SK-N-SH (cell line): ENCODE results near the gene MYH6. TPM values are rescaled to one million over a fixed set of nuclear protein-coding genes. Genes with fewer than 3 reads are reported as not detected.

Source experiments
- CTCF ChIA-PET: fragments of 300-600, 350-600 bp; formaldehyde crosslinking; extraction: SDS; loops from one replicate; lab custom pipeline; 2021; lab: Yijun Ruan, JAX
- POLR2A ChIA-PET: fragments of 350-600 bp; sonication (Branson Sonifier 250); formaldehyde crosslinking; extraction: SDS; loops from one replicate; lab custom pipeline; 2020; ENCODE audit warnings: antibody characterized with exemption, inconsistent platforms; lab: Yijun Ruan, JAX
- DNase-seq: peaks from one replicate; pipeline ENCODE4 v3.0.0; 2012
- H2AFZ ChIP-seq: fragments of 200-600 bp; sonication (generic); 2 replicates; pipeline ENCODE4 v1.8.1; 2016; ENCODE audit warnings: antibody characterized with exemption, mild to moderate bottlenecking, low read depth
- H3F3A ChIP-seq: fragments of 200-600 bp; sonication (generic); replicated peaks from 2 replicates; pipeline ENCODE3; 2016; ENCODE audit warnings: antibody characterized with exemption, mild to moderate bottlenecking; ENCODE audit not compliant: insufficient read depth
- H3K27ac ChIP-seq, 2 experiments: fragments of 200-500 bp in 1 of 2; fragments of 200-600 bp in 1 of 2; sonication (Bioruptor generic) in 1 of 2; sonication (generic), shearing (Covaris generic) in 1 of 2; 2 replicates each; pipeline versions ENCODE4 v1.5.1 to v1.6.1; 2014 to 2016; ENCODE audit warnings: low read depth in 2 of 2, inconsistent platforms in 1 of 2, low read length in 1 of 2, mild to moderate bottlenecking in 1 of 2, mixed read lengths in 1 of 2
- H3K27me3 ChIP-seq: fragments of 200-600 bp; sonication (generic), shearing (Covaris generic); 2 replicates; pipeline ENCODE4 v1.6.1; 2016; ENCODE audit warnings: mixed run types; ENCODE audit not compliant: insufficient read depth
- H3K36me3 ChIP-seq, 2 experiments: fragments of 200-500 bp in 1 of 2; fragments of 200-600 bp in 1 of 2; sonication (Bioruptor generic) in 1 of 2; sonication (generic) in 1 of 2; replicated peaks in 1 of 2; 2 replicates each; pipeline versions ENCODE3 to v1.5.1; 2014 to 2016; ENCODE audit warnings: low read length in 1 of 2, mild to moderate bottlenecking in 1 of 2; ENCODE audit not compliant: insufficient read depth in 2 of 2, control insufficient read depth in 1 of 2
- H3K4me1 ChIP-seq, 2 experiments: fragments of 200-500 bp in 1 of 2; fragments of 200-600 bp in 1 of 2; sonication (Bioruptor generic) in 1 of 2; sonication (generic), shearing (Covaris generic) in 1 of 2; 2 replicates each; pipeline versions ENCODE4 v1.5.1 to v1.6.1; 2014 to 2016; ENCODE audit warnings: low read depth in 1 of 2, low read length in 1 of 2, mixed run types in 1 of 2; ENCODE audit not compliant: insufficient read depth in 2 of 2, control insufficient read depth in 1 of 2
- H3K4me2 ChIP-seq: fragments of 200-600 bp; sonication (generic), shearing (Covaris generic); 2 replicates; pipeline ENCODE4 v1.6.1; 2017; ENCODE audit warnings: mixed run types
- H3K4me3 ChIP-seq, 2 experiments: fragments of 200-500 bp in 1 of 2; fragments of 200-600 bp in 1 of 2; sonication (Bioruptor generic) in 1 of 2; sonication (generic), shearing (Covaris generic) in 1 of 2; 2 replicates each; pipeline versions ENCODE4 v1.5.1 to v1.8.1; 2014 to 2016; ENCODE audit warnings: low read depth in 2 of 2, inconsistent platforms in 1 of 2, low read length in 1 of 2, mild to moderate bottlenecking in 1 of 2, mixed read lengths in 1 of 2, moderate library complexity in 1 of 2
- H3K79me2 ChIP-seq: fragments of 200-600 bp; sonication (generic); 2 replicates; pipeline ENCODE4 v1.8.1; 2017; ENCODE audit warnings: mild to moderate bottlenecking; ENCODE audit not compliant: insufficient read depth
- H3K9ac ChIP-seq: fragments of 200-600 bp; sonication (generic); 2 replicates; pipeline ENCODE4 v1.6.1; 2017; ENCODE audit warnings: mixed run types
- H3K9me2 ChIP-seq: fragments of 200-600 bp; sonication (generic); 2 replicates; pipeline ENCODE4 v1.6.1; 2017; ENCODE audit warnings: mixed run types
- H3K9me3 ChIP-seq: fragments of 200-600 bp; sonication (generic); 2 replicates; pipeline ENCODE4 v1.6.1; 2017; ENCODE audit warnings: mixed run types, mild to moderate bottlenecking, moderate library complexity
- H4K20me1 ChIP-seq: fragments of 200-600 bp; sonication (generic); 2 replicates; pipeline ENCODE4 v1.6.1; 2017; ENCODE audit warnings: mild to moderate bottlenecking, mixed run types; ENCODE audit not compliant: insufficient read depth
- CTCF ChIP-seq: fragments of 200-600 bp; sonication (generic); IDR thresholded peaks from 2 replicates; pipeline ENCODE4 v1.6.1; 2017; ENCODE audit warnings: antibody characterized with exemption, mild to moderate bottlenecking, moderate library complexity
- ELF1 ChIP-seq: IDR thresholded peaks from 2 replicates; pipeline ENCODE4 v1.4.0; 2012
- EZH2phosphoT487 ChIP-seq: fragments of 200-600 bp; sonication (generic); IDR thresholded peaks from 2 replicates; pipeline ENCODE4 v1.6.1; 2017; ENCODE audit warnings: low read depth, mixed run types, mild to moderate bottlenecking, antibody characterized with exemption, moderate library complexity, borderline replicate concordance
- FOXJ3 ChIP-seq: sonication (generic); formaldehyde crosslinking; IDR thresholded peaks from 2 replicates; pipeline ENCODE4 v1.5.1; 2020; ENCODE audit warnings: mild to moderate bottlenecking, missing genetic modification reagents
- IRF3 ChIP-seq: fragments of 150-350 bp; IDR thresholded peaks from 2 replicates; pipeline ENCODE4 v1.6.1; 2016; ENCODE audit warnings: mild to moderate bottlenecking, low read depth, low read length
- MEF2A ChIP-seq: IDR thresholded peaks from 2 replicates; pipeline ENCODE4 v1.4.0; 2012; ENCODE audit warnings: low read depth, borderline replicate concordance
- MXI1 ChIP-seq: IDR thresholded peaks from 2 replicates; pipeline ENCODE4 v1.6.1; 2012; ENCODE audit warnings: mild to moderate bottlenecking, low read depth, low read length, improper control_type of control experiment
- NRF1 ChIP-seq: IDR thresholded peaks from 2 replicates; pipeline ENCODE4 v1.6.1; 2012; ENCODE audit warnings: low read depth, mild to moderate bottlenecking, low read length
- RCOR1 ChIP-seq: fragments of 150-350 bp; IDR thresholded peaks from 2 replicates; pipeline ENCODE4 v1.6.1; 2017; ENCODE audit warnings: antibody characterized with exemption, low read length
- REST ChIP-seq: IDR thresholded peaks from 2 replicates; pipeline ENCODE4 v1.6.1; 2012; ENCODE audit warnings: mild to moderate bottlenecking, low read depth, low read length, moderate library complexity
- RFX5 ChIP-seq: IDR thresholded peaks from 2 replicates; pipeline ENCODE4 v1.6.1; 2012; ENCODE audit warnings: mild to moderate bottlenecking, improper control_type of control experiment, low read length
- TAF1 ChIP-seq: IDR thresholded peaks from 2 replicates; pipeline ENCODE4 v1.6.1; 2012; ENCODE audit warnings: low read depth, mild to moderate bottlenecking, low read length, moderate library complexity, borderline replicate concordance
- TCF12 ChIP-seq: IDR thresholded peaks from 2 replicates; pipeline ENCODE4 v1.4.0; 2012
- USF1 ChIP-seq: IDR thresholded peaks from 2 replicates; pipeline ENCODE4 v1.4.0; 2012; ENCODE audit warnings: low read depth, borderline replicate concordance
- USF2 ChIP-seq: fragments of 150-350 bp; IDR thresholded peaks from 2 replicates; pipeline ENCODE4 v1.6.1; 2017; ENCODE audit warnings: antibody characterized with exemption, low read length, low read depth, borderline replicate concordance
- ZBTB33 ChIP-seq: IDR thresholded peaks from 2 replicates; pipeline ENCODE4 v1.4.0; 2012; ENCODE audit warnings: low read depth, borderline replicate concordance
- WGBS: methylation state at CpG from one replicate; pipeline ENCODE4 v1.1.6; 2017; ENCODE audit warnings: low lambda C conversion rate; 5-methylcytosine and 5-hydroxymethylcytosine counted together
- polyA plus RNA-seq, 3 experiments: library from polyadenylated mRNA; depleted of rRNA; stranded (reverse); fragments of >200 nt; gene quantifications; 2 replicates each; pipeline ENCODE4 v1.2.3, GENCODE V29; 2012

Gene MYH6
- polyA plus RNA-seq, 1 of the 3 experiments (the other 2 are of a cell fraction), result not detected

- POLR2A ChIA-PET, result no interaction called here
- Histone ChIP-seq H3K4me2 (no peak overlapping the region), H3F3A (no peaks in the 10 kb centered on the region), H3K79me2 (no peaks in the 10 kb centered on the region), H3K9me2 (no peaks in the 10 kb centered on the region), H3K27ac (no peak overlapping the region), H3K4me3 (no peak overlapping the region), H3K27me3 (peaks cover 37% of the 10 kb centered on the region), H3K4me1 (no peaks in the 10 kb centered on the region; a peak in 1 of 4 replicates), H3K9ac (no peak overlapping the region), H3K36me3 (no peaks in the 10 kb centered on the region), H4K20me1 (no peaks in the 10 kb centered on the region), H3K9me3 (no peaks in the 10 kb centered on the region), H2AFZ (no peak overlapping the region)
- CTCF ChIA-PET, result interaction anchor here (1.0 to 2.7 kb wide), 4 partner anchors 17 to 210 kb away, joined by 3 to 12 read pairs (median 4); partner anchors contain the start of gene SLC22A17
- WGBS, result 43% methylated on average over 5 of the region's 10 CpGs
- TF ChIP-seq NRF1 (no peak), RFX5 (no peak), RCOR1 (no peak), ELF1 (no peak), MXI1 (no peak), EZH2phosphoT487 (no peak), TAF1 (no peak), MEF2A (no peak), ZBTB33 (no peak), CTCF (no peak), IRF3 (no peak), FOXJ3 (CRISPR knock-in tag) (no peak), USF1 (no peak), REST (no peak), USF2 (no peak), TCF12 (no peak)
- DNase-seq, result no peak
Measured at GRCh38 chr14:23396781-23397407, 11.2 kb downstream of the MYH6 start.
